ENCODE results near the gene MDC1. TPM values are rescaled to one million over a fixed set of nuclear protein-coding genes. Genes with fewer than 3 reads are reported as not detected.

MDC1 gene
- total and polyA plus RNA-seq, 2 of the 13 experiments (the other 11 are each of a cell fraction or from before 2014, with no cell fraction given), result 8.4 to 14.0 TPM

- Histone ChIP-seq H3K36me3 (replicated peaks in 1 of 2; ENCODE audit: control insufficient read depth in 1 of 2, insufficient read depth in 2 of 2, low read length in 2 of 2) (no peaks in the 10 kb centered on the region), H3K4me1 (ENCODE audit: insufficient read depth, low read length) (peaks cover 89% of the 10 kb centered on the region), H3K9ac (ENCODE audit: insufficient read depth, low read depth, low read length) (no peak overlapping the region), H2AFZ (ENCODE audit: low read length) (no peak overlapping the region), H3K27ac (ENCODE audit: extremely low read length, insufficient read depth, low read length) (peak overlapping the region; percentile 80), H3K27me3 (ENCODE audit: control insufficient read depth in 1 of 2, insufficient read depth in 2 of 2, low read length in 2 of 2) (no peaks in the 10 kb centered on the region), H3K4me2 (ENCODE audit: low read depth, low read length) (no peak overlapping the region), H3K79me2 (ENCODE audit: insufficient read depth, low read length) (no peaks in the 10 kb centered on the region), H3K4me3 (replicated peaks in 1 of 3; ENCODE audit: insufficient read depth in 1 of 3, low read depth in 2 of 3, low read length in 3 of 3) (no peak overlapping the region), H4K20me1 (ENCODE audit: insufficient read depth, low read length) (no peaks in the 10 kb centered on the region), H3K9me3 (ENCODE audit: low read length) (no peaks in the 10 kb centered on the region)
- intact Hi-C loops (cut with micrococcal nuclease; ENCODE audit: unreplicated experiment), result no loop called here
- TF ChIP-seq MYC (CRISPR knock-in tag; IDR thresholded peaks at IDR 0.05; ENCODE audit: borderline replicate concordance) (no peak), ZNF256 (CRISPR knock-in tag; conservative IDR thresholded peaks at IDR 0.05) (no peak)
- FAIRE-seq (no peak), DNase-seq (ENCODE audit: low spot score) (no peak), ATAC-seq (no peak)
- WGBS (ENCODE audit: low lambda C conversion rate), result 92% methylated on average over 8 of the region's 8 CpGs
- in situ Hi-C loops (cut with HindIII; ENCODE audit: extremely low pct_ligation_motif_present, low pct_unique_long_range_greater_than_20kb), result no loop called here
- ChIA-PET CTCF (ENCODE audit: low intra/inter-chr PET ratio, low total read pairs) (no interaction called here), POLR2A (interaction anchor here (1.2 to 1.9 kb wide), 2 partner anchors 11 to 16 kb away, joined by 6 to 10 read pairs; partner anchors contain the start of gene IER3)
- BruUV-seq (replicated peaks), result no TSS peak
Observed at GRCh38 chr6:30760549-30760948, 43.5 kb upstream of the MDC1 start.

GRCh38 chr6:30759575-30760239 is 42.6 kb upstream of the MDC1 start:
- H3K36me3 ChIP-seq (replicated peaks in 1 of 2; ENCODE audit: control insufficient read depth in 1 of 2, insufficient read depth in 2 of 2, low read length in 2 of 2), result no peaks in the 10 kb centered on the region
- peak; percentile 60 for TF ChIP-seq NCOA2 (CRISPR knock-in tag; IDR thresholded peaks at IDR 0.05)
- TF ChIP-seq SMC3 (IDR thresholded peaks at IDR 0.05; ENCODE audit: low read length), result peak; percentile 27; the same call in 1 of the 2 replicates
- TF ChIP-seq ARNTL (CRISPR knock-in tag; IDR thresholded peaks at IDR 0.05), result no peak
- peak; percentile 64 to 65; a peak in 3 of 4 replicates for TF ChIP-seq EP300 (IDR thresholded peaks at IDR 0.05; ENCODE audit: low read depth in 2 of 2, low read length in 2 of 2)
- no peak for TF ChIP-seq EP300 (CRISPR knock-in tag; IDR thresholded peaks at IDR 0.05; ENCODE audit: borderline replicate concordance)
- peak; percentile 36; the same call in 1 of the 2 replicates for TF ChIP-seq CENPT (CRISPR knock-in tag; IDR thresholded peaks at IDR 0.05; ENCODE audit: low read depth)
- no peak for TF ChIP-seq ZNF10 (CRISPR knock-in tag; IDR thresholded peaks at IDR 0.05; ENCODE audit: borderline replicate concordance, low read depth)
- TF ChIP-seq AHR (CRISPR knock-in tag; IDR thresholded peaks at IDR 0.05), result no peak
- TF ChIP-seq ZNF7 (CRISPR knock-in tag; IDR thresholded peaks at IDR 0.05), result no peak
- no peak for TF ChIP-seq TMF1 (CRISPR knock-in tag; IDR thresholded peaks at IDR 0.05; ENCODE audit: low read depth)
- TF ChIP-seq ELF4 (CRISPR knock-in tag; IDR thresholded peaks at IDR 0.05; ENCODE audit: borderline replicate concordance), result no peak
- no peak for TF ChIP-seq E2F5 (CRISPR knock-in tag; conservative IDR thresholded peaks at IDR 0.05)
- TF ChIP-seq HNRNPH1 (optimal IDR thresholded peaks at IDR 0.05; ENCODE audit: low read depth, low read length), result no peak
- no peak for TF ChIP-seq ZNF205 (CRISPR knock-in tag; IDR thresholded peaks at IDR 0.05)
- no peak for TF ChIP-seq ZNF589 (CRISPR knock-in tag; conservative IDR thresholded peaks at IDR 0.05)

More at GRCh38 chr6:30759575-30760239, 42.6 kb upstream of the MDC1 start:
- BruUV-seq (replicated peaks), result no TSS peak
- Histone ChIP-seq H2AFZ (ENCODE audit: low read length) (no peak overlapping the region), H3K4me2 (ENCODE audit: low read depth, low read length) (peak overlapping the region; percentile 61), H4K20me1 (ENCODE audit: insufficient read depth, low read length) (no peaks in the 10 kb centered on the region), H3K4me1 (ENCODE audit: insufficient read depth, low read length) (peaks cover 81% of the 10 kb centered on the region), H3K79me2 (ENCODE audit: insufficient read depth, low read length) (no peaks in the 10 kb centered on the region), H3K27ac (ENCODE audit: extremely low read length, insufficient read depth, low read length) (peak overlapping the region; percentile 80), H3K4me3 (replicated peaks in 1 of 3; ENCODE audit: insufficient read depth in 1 of 3, low read depth in 2 of 3, low read length in 3 of 3) (peak overlapping the region in 1 of 3 experiments; percentile 13; a peak in 1 of 6 replicates), H3K27me3 (ENCODE audit: control insufficient read depth in 1 of 2, insufficient read depth in 2 of 2, low read length in 2 of 2) (no peaks in the 10 kb centered on the region), H3K9ac (ENCODE audit: insufficient read depth, low read depth, low read length) (peak overlapping the region; percentile 49), H3K9me3 (ENCODE audit: low read length) (no peaks in the 10 kb centered on the region)
- in situ Hi-C loops (cut with HindIII; ENCODE audit: extremely low pct_ligation_motif_present, low pct_unique_long_range_greater_than_20kb) (no loop called here), intact Hi-C loops (cut with micrococcal nuclease; ENCODE audit: unreplicated experiment) (no loop called here)
- POLR2A ChIA-PET, result interaction anchor here (0.6 to 5.9 kb wide), 15 partner anchors 8 to 282 kb away, joined by 3 to 113 read pairs (median 6); partner anchors contain the start of genes FLOT1, IER3, MDC1 and MRPS18B
- DNase-seq (ENCODE audit: low spot score) (peak; percentile 97), FAIRE-seq (peak; percentile 30), ATAC-seq (peak; percentile 66)
- CTCF ChIA-PET (ENCODE audit: low intra/inter-chr PET ratio, low total read pairs), result no interaction called here
- WGBS (ENCODE audit: low lambda C conversion rate), result 78% methylated on average over 10 of the region's 10 CpGs

Measured in HepG2 (cell line).